Hepatocyte (in vitro differentiated cells): ENCODE data around the gene RORB.

Experiments used
- CTCF ChIP-seq: fragments of 200-600 bp; sonication (generic); IDR thresholded peaks from 2 replicates; pipeline ENCODE4 v1.5.1; 2016; ENCODE audit warnings: antibody characterized with exemption, mild to moderate bottlenecking; ENCODE audit not compliant: poor library complexity
- EZH2 ChIP-seq: fragments of 200-600 bp; sonication (generic); IDR thresholded peaks from 2 replicates; pipeline ENCODE4 v1.6.1; 2016; ENCODE audit warnings: antibody characterized with exemption, mild to moderate bottlenecking, borderline replicate concordance
- EZH2phosphoT487 ChIP-seq: fragments of 200-600 bp; sonication (generic); IDR thresholded peaks from one replicate; pipeline ENCODE4 v1.6.1; 2018; ENCODE audit warnings: antibody characterized with exemption, mild to moderate bottlenecking, low read depth, moderate library complexity; ENCODE audit not compliant: unreplicated experiment, severe bottlenecking

- no peak for TF ChIP-seq EZH2
- no peak for TF ChIP-seq CTCF
- no peak for TF ChIP-seq EZH2phosphoT487
Observed at GRCh38 chr9:74554751-74555419, 57.8 kb downstream of the RORB start.
